GM12873 (cell line): ENCODE data around the gene TMC7.

Experiments
- CTCF ChIP-seq: IDR thresholded peaks from 2 replicates; pipeline ENCODE4 v1.5.1; 2012; ENCODE audit warnings: low read depth, mild to moderate bottlenecking, moderate library complexity, low read length, control low read depth; ENCODE audit not compliant: insufficient read depth; ENCODE audit errors: missing control alignments

Gene TMC7

GRCh38 chr16:19068237-19068815, 84.6 kb downstream of the TMC7 start:
- no peak for TF ChIP-seq CTCF

GRCh38 chr16:19071811-19072777, 88.4 kb downstream of the TMC7 start:
- TF ChIP-seq CTCF: peak; percentile 88

- no peak for TF ChIP-seq CTCF
These were observed 89.6 kb downstream of the TMC7 start for GRCh38 chr16:19073344-19073743.

DNA sequence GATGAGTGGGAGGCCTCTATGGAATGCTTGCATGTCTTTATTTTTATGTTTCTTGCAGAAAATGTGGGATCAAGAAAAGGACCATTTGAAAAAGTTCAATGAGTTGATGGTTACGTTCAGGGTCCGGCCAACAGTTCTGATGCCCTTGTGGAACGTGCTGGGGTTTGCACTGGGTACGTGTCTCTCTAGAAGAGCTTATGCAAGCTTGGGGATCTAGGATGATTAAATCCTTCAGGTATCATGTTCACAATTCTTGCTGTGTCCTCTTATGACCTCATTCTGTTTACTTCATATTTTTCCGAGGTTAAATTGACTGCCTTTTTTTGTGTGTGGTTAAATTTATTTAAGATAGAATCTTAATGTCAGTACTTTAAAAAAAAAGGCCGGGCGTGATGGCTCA, 90.1 kb downstream of the TMC7 start:
- no peak for TF ChIP-seq CTCF

GRCh38 chr16:19075511-19075910, 91.8 kb downstream of the TMC7 start:
- no peak for TF ChIP-seq CTCF

DNA sequence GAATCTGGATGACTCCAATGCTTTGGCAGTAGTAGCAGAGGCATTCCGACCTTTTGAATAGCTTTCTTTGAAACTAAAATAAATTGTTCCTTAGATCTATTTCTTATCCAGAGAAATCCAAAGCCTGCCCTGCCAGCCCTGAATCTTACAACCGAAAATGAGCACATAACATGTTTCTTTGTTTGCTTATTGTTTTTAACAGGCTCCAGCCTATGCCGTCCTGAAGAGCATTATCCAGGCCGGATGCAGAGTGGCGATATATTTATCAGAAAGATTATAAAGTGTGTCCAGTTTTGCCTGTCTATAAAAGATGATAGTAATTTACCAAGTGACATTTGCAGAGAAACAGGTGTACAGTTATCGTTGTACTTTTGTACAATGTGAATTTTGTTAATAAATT, 94.1 kb downstream of the TMC7 start:
- no peak for TF ChIP-seq CTCF

DNA sequence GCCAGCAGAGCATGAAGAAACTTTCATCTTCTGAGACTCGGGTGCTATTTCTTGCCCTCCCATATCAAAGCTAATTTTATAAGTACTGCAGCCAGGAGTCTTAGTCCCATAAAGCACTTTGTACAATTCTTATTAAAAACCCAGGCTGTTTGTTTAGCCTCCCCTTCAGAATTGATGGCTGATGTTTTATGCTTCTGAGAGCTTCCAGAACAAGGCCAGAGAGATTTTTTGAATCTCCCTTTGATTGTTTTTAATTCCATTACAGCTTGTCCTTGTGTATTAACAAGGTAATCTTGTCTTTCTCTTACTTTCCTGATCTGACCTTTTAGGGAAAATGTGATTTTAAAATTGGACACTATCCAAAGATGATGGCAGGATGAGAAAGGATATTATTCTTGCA, 99.9 kb downstream of the TMC7 start:
- TF ChIP-seq CTCF: no peak
